Sigmoid colon (tissue), 7 donors: ENCODE results near the gene SLIT1. TPM values are rescaled to one million over a fixed set of nuclear protein-coding genes. Genes with fewer than 3 reads are reported as not detected.

ENCODE experiments used
- DNase-seq: peaks from one replicate; pipeline ENCODE4 v3.0.0-alpha.2; 2019
- H3K27ac ChIP-seq, 4 donors: fragments of 200-600 bp; sonication (generic); one replicate each; pipeline ENCODE4 v1.5.1; 2016 to 2019; ENCODE audit warnings: mild to moderate bottlenecking in 1 of 4
- H3K27me3 ChIP-seq, 3 donors: fragments of 200-600 bp; sonication (generic); one replicate each; pipeline ENCODE4 v1.5.1; 2019; ENCODE audit warnings: mild to moderate bottlenecking in 1 of 3
- H3K36me3 ChIP-seq, 4 donors: fragments of 200-600 bp; sonication (generic); one replicate each; pipeline ENCODE4 v1.5.1; 2016 to 2019
- H3K4me1 ChIP-seq, 4 donors: fragments of 200-600 bp; sonication (generic); one replicate each; pipeline ENCODE4 v1.5.1; 2017 to 2019
- H3K4me3 ChIP-seq, 4 donors: fragments of 200-600 bp; sonication (generic); one replicate each; pipeline ENCODE4 v1.5.1; 2017 to 2019; ENCODE audit warnings: mild to moderate bottlenecking in 2 of 4, moderate library complexity in 1 of 4
- H3K9me3 ChIP-seq, 4 donors: fragments of 200-600 bp in 3 of 4; sonication (generic) in 3 of 4; one replicate each; pipeline versions ENCODE4 v1.5.1 to v1.6.1; 2013 to 2019
- EP300 ChIP-seq, 4 donors: sonication (generic); formaldehyde crosslinking; IDR thresholded peaks; one replicate each; pipeline ENCODE4 v1.6.1; 2017; ENCODE audit warnings: antibody characterized with exemption in 4 of 4
- POLR2A ChIP-seq, 2 donors: fragments of 450-650 bp; IDR thresholded peaks; one replicate each; pipeline ENCODE4 v1.6.1; 2016; ENCODE audit warnings: antibody characterized with exemption in 2 of 2, mild to moderate bottlenecking in 2 of 2, moderate library complexity in 2 of 2
- POLR2AphosphoS5 ChIP-seq, 4 donors: sonication (generic); formaldehyde crosslinking; IDR thresholded peaks; one replicate each; pipeline ENCODE4 v1.6.1; 2017; ENCODE audit warnings: antibody characterized with exemption in 4 of 4
- WGBS, 2 donors: extraction: QIAGEN DNeasy Blood & Tissue Kit; methylation state at CpG; one replicate each; pipeline ENCODE4 v1.1.7; 2013; 5-methylcytosine and 5-hydroxymethylcytosine counted together
- intact Hi-C: fragments of 100-400 bp; cut with DNase I; formaldehyde crosslinking; loops from one replicate; pipeline ENCODE4 v1.15.1; 2023
- polyA plus RNA-seq, 3 donors: library from polyadenylated mRNA; stranded (reverse); fragments of 200-250 nt; gene quantifications; one replicate each; pipeline ENCODE4 v1.2.3, GENCODE V29; 2013
- total RNA-seq, 4 donors: library from RNA; depleted of rRNA; stranded (reverse); fragments of >200 nt; gene quantifications; one replicate each; pipeline ENCODE4 v1.1.0, GENCODE V29; 2016
- TF ChIP-seq, protein P1 (sequence below), 4 experiments: fragments of 450-650 bp in 3 of 4; fragments of 200-600 bp in 1 of 4; IDR thresholded peaks; one replicate each; pipeline ENCODE4 v1.5.1; 2016 to 2019; ENCODE audit warnings: antibody characterized with exemption in 4 of 4, mild to moderate bottlenecking in 3 of 4, moderate library complexity in 2 of 4
- donor health status: healthy with polysubstance abuse.
- donor health status: Bipolar disorder and iron deficiency.
- donor health status: healthy.

SLIT1 gene
- total and polyA plus RNA-seq, 7 donors, result under 0.01 to 1.4 (median 0.58) TPM; not detected in 1

- H3K27me3 ChIP-seq, result no peaks in the 10 kb centered on the region
- no peak for DNase-seq
- intact Hi-C loops, result no loop called here
- peaks cover 0 to 49% (median 1%) of the 10 kb centered on the region in 4 donors for H3K36me3 ChIP-seq
- TF ChIP-seq POLR2A (IDR thresholded peaks at IDR 0.05) (no peak), POLR2AphosphoS5 (IDR thresholded peaks at IDR 0.05) (no peak), EP300 (IDR thresholded peaks at IDR 0.05) (no peak)
- TF ChIP-seq, protein P1, sequence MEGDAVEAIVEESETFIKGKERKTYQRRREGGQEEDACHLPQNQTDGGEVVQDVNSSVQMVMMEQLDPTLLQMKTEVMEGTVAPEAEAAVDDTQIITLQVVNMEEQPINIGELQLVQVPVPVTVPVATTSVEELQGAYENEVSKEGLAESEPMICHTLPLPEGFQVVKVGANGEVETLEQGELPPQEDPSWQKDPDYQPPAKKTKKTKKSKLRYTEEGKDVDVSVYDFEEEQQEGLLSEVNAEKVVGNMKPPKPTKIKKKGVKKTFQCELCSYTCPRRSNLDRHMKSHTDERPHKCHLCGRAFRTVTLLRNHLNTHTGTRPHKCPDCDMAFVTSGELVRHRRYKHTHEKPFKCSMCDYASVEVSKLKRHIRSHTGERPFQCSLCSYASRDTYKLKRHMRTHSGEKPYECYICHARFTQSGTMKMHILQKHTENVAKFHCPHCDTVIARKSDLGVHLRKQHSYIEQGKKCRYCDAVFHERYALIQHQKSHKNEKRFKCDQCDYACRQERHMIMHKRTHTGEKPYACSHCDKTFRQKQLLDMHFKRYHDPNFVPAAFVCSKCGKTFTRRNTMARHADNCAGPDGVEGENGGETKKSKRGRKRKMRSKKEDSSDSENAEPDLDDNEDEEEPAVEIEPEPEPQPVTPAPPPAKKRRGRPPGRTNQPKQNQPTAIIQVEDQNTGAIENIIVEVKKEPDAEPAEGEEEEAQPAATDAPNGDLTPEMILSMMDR (IDR thresholded peaks at IDR 0.05), result no peak
- no peak overlapping the region for H3K4me3 ChIP-seq
- WGBS, 2 donors, result 84 to 92% methylated on average over 4 of the region's 4 CpGs
- H3K27ac ChIP-seq, result no peak overlapping the region
- H3K4me1 ChIP-seq, result no peaks in the 10 kb centered on the region
- no peaks in the 10 kb centered on the region for H3K9me3 ChIP-seq
Measured at GRCh38 chr10:97224483-97225435, 39.0 kb upstream of the SLIT1 start.

GRCh38 chr10:97222326-97222961 lies 36.7 kb upstream of the SLIT1 start:
- H3K27me3 ChIP-seq, result no peaks in the 10 kb centered on the region
- peaks cover 0 to 37% (median 0%) of the 10 kb centered on the region in 4 donors for H3K36me3 ChIP-seq
- no peaks in the 10 kb centered on the region for H3K4me1 ChIP-seq
- H3K4me3 ChIP-seq, result no peak overlapping the region
- TF ChIP-seq, protein P1 (IDR thresholded peaks at IDR 0.05), result no peak
- no peak for TF ChIP-seq POLR2A (IDR thresholded peaks at IDR 0.05)
- TF ChIP-seq EP300 (IDR thresholded peaks at IDR 0.05), result no peak
- no peak for TF ChIP-seq POLR2AphosphoS5 (IDR thresholded peaks at IDR 0.05)
- no peak overlapping the region for H3K27ac ChIP-seq
- 93 to 98% methylated on average over 6 of the region's 6 CpGs for WGBS, 2 donors
- intact Hi-C loops, result no loop called here
- DNase-seq, result no peak
- no peaks in the 10 kb centered on the region for H3K9me3 ChIP-seq

DNA sequence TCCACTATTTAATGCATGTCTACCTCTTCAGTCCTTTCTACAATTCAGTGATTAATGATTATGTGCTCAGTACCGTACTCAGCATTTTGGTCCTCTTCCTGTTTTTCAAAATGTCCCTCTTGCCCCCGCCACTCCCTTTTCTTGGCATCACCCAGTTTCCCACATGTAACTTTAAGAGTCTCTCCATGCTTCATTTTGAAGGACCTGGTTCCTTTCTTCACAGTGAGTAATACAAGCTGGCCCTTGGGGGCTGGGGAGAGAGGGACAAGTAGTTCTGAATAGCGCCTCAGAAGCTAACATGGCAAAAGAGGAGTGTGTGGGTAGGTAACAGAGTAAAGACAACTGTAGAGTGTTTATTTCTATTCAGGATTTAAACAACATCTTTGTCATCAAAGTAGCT lies 34.6 kb upstream of the SLIT1 start:
- H3K9me3 ChIP-seq, result no peaks in the 10 kb centered on the region
- intact Hi-C loops, result no loop called here
- H3K27ac ChIP-seq, result no peak overlapping the region
- H3K27me3 ChIP-seq, result no peaks in the 10 kb centered on the region
- no peak for TF ChIP-seq POLR2A (IDR thresholded peaks at IDR 0.05)
- 92 to 97% methylated on average over 3 of the region's 3 CpGs for WGBS, 2 donors
- DNase-seq, result no peak
- H3K4me1 ChIP-seq, result no peaks in the 10 kb centered on the region
- peaks cover 0 to 18% (median 0%) of the 10 kb centered on the region in 4 donors for H3K36me3 ChIP-seq
- H3K4me3 ChIP-seq, result no peak overlapping the region

GRCh38 chr10:97217299-97217698 lies 31.5 kb upstream of the SLIT1 start:
- intact Hi-C loops, result no loop called here
- no peak for TF ChIP-seq POLR2A (IDR thresholded peaks at IDR 0.05)
- no peak overlapping the region for H3K4me3 ChIP-seq
- H3K27me3 ChIP-seq, result no peaks in the 10 kb centered on the region
- no peak overlapping the region for H3K27ac ChIP-seq
- no peak for DNase-seq
- 62 to 90% methylated on average over 3 of the region's 3 CpGs for WGBS, 2 donors
- H3K9me3 ChIP-seq, result no peaks in the 10 kb centered on the region
- no peaks in the 10 kb centered on the region for H3K4me1 ChIP-seq
- peaks cover 0 to 6% (median 0%) of the 10 kb centered on the region in 4 donors for H3K36me3 ChIP-seq

DNA sequence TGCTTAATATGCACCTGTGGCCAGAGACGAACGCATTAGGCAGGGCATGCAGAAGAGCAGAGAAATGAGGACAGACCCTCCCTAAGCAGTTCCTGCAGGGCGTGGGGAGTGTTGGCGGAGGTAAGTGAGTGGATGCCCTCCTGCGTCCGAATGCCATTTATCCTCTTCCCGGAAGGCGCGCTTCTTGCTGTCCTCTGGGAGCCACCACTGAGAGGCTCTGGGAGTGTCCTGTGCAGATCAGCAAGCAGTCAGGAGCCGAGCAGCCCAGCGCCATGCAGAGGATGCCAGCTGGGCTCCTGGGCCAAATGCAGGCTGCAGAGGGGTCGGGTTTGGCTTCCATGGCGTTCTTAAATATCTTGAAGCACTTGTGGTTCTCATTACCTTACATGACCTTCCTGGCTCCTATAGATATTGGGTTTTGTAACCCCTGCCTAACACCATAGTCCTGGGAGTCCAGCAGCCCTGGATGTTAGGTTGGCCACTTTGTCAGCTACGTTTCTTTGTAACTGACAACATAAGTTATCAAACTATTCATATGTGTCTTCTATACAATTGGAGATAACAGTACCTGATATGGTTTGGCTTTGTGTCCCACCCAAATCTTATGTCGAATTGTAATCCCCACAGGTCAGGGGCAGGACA lies 30.0 kb upstream of the SLIT1 start:
- intact Hi-C loops, result no loop called here
- Histone ChIP-seq H3K27ac (no peak overlapping the region), H3K27me3 (no peaks in the 10 kb centered on the region), H3K36me3 (peaks cover 0 to 1% (median 0%) of the 10 kb centered on the region in 4 donors), H3K9me3 (no peaks in the 10 kb centered on the region), H3K4me1 (no peaks in the 10 kb centered on the region), H3K4me3 (no peak overlapping the region)
- WGBS, 2 donors, result 93% methylated on average over 15 of the region's 15 CpGs
- TF ChIP-seq EP300 (IDR thresholded peaks at IDR 0.05) (no peak), POLR2A (IDR thresholded peaks at IDR 0.05) (no peak), POLR2AphosphoS5 (IDR thresholded peaks at IDR 0.05) (no peak)
- TF ChIP-seq, protein P1 (IDR thresholded peaks at IDR 0.05), result no peak
- no peak for DNase-seq
